Naive thymus-derived CD8-positive, alpha-beta T cell (primary cell): ENCODE results near the gene STARD7. TPM values are rescaled to one million over a fixed set of nuclear protein-coding genes. Genes with fewer than 3 reads are reported as not detected.
"Not testable (repeated sequence)": the region's sequence is repeated elsewhere in the genome, so short reads cannot be mapped to it uniquely, and the experiment has no call there.

ENCODE experiments used
- ATAC-seq, 2 donors: fragments of 150-1000 bp; cut with Tn5 transposase in 1 of 2; sonication (Bioruptor Pico), chemical (Tn5 transposase) in 1 of 2; 1 replicate in 1 of 2; 2 replicates in 1 of 2; pipeline ENCODE4 v1.10.0; 2021; ENCODE audit warnings: mild to moderate bottlenecking in 2 of 2, moderate library complexity in 2 of 2
- POLR2A ChIA-PET: fragments of 350-600 bp; sonication (Branson Sonifier 250); formaldehyde crosslinking; loops from one replicate; lab custom pipeline; 2021; ENCODE audit warnings: antibody characterized with exemption; lab: Charles Lee
- DNase-seq, 10 donors: peaks; one replicate each; pipeline versions ENCODE4 v3.0.0 to v3.0.0-alpha.2; 2020 to 2022
- H3K27ac Mint-ChIP-seq, 10 donors: one replicate each; pipeline ENCODE4 v1.8.0; 2020 to 2022; ENCODE audit warnings: mild to moderate bottlenecking in 10 of 10, mixed read lengths in 10 of 10, moderate library complexity in 4 of 10, inconsistent platforms in 1 of 10
- H3K27me3 Mint-ChIP-seq, 5 donors: one replicate each; pipeline ENCODE4 v1.8.0; 2021 to 2022; ENCODE audit warnings: mixed read lengths in 5 of 5
- H3K36me3 Mint-ChIP-seq, 3 donors: one replicate each; pipeline ENCODE4 v1.8.0; 2020 to 2022; ENCODE audit warnings: mixed read lengths in 3 of 3, mild to moderate bottlenecking in 2 of 3, inconsistent platforms in 1 of 3
- H3K4me1 Mint-ChIP-seq, 4 donors: one replicate each; pipeline ENCODE4 v1.8.0; 2021 to 2022; ENCODE audit warnings: mixed read lengths in 4 of 4
- H3K4me3 Mint-ChIP-seq, 10 donors: one replicate each; pipeline ENCODE4 v1.8.0; 2020 to 2022; ENCODE audit warnings: mild to moderate bottlenecking in 10 of 10, mixed read lengths in 10 of 10, moderate library complexity in 6 of 10, inconsistent platforms in 1 of 10
- H3K9me3 Mint-ChIP-seq, 9 donors: one replicate each; pipeline ENCODE4 v1.8.0; 2020 to 2022; ENCODE audit warnings: mixed read lengths in 9 of 9, mild to moderate bottlenecking in 3 of 9, inconsistent platforms in 1 of 9, moderate library complexity in 1 of 9
- polyA plus RNA-seq, 3 donors: library from polyadenylated mRNA; unstranded; fragments of 300-500 nt; fragmentation: Illumina TruSeq; gene quantifications; one replicate each; pipeline ENCODE4 v1.2.3, GENCODE V29; 2021
- total RNA-seq, 8 experiments: library from RNA in 2 of 8; stranded (reverse) in 2 of 8; gene quantifications; one replicate each; pipeline ENCODE4 v1.2.3 and lab custom pipeline; 2021 to 2026

STARD7 gene
- 10 to 100 TPM; 87.5 to 99.3 TPM for total RNA-seq
- 100 to 1,000 TPM; 114 to 143 (median 137) TPM for polyA plus RNA-seq
- total RNA-seq (lab: John Stamatoyannopoulos, UW), result 82.3 to 361 (median 146) reads per million in 6 experiments

GRCh38 chr2:96208143-96209010 lies at the start of gene STARD7:
STARD7 (minus strand) TSS chr2:96208827; CDS start chr2:96208434, 393 bp downstream.
- Mint-ChIP-seq H3K4me3 (peak within 1 kb of the TSS; percentile 90 to 99 (median 94)), H3K27ac (peak within 1 kb of the TSS; percentile 88 to 98 (median 94)), H3K36me3 (peaks cover 0 to 16% (median 1%) of the 10 kb centered on the region in 3 donors), H3K4me1 (peaks cover 22 to 62% (median 56%) of the 10 kb centered on the region in 4 donors), H3K27me3 (no peaks in the 10 kb centered on the region), H3K9me3 (no peaks in the 10 kb centered on the region)
- peak; percentile 89 to 97 (median 95) for DNase-seq
- POLR2A ChIA-PET, result interaction anchor here (0.6 to 2.7 kb wide), 36 partner anchors 8 to 329 kb away, joined by 3 to 32 read pairs (median 5); partner anchors contain the start of genes ASTL, CIAO1, DUSP2 and NCAPH
- peak; percentile 89 to 90 for ATAC-seq

GRCh38 chr2:96257744-96258143 lies 49.1 kb upstream of the STARD7 start:
- H3K9me3 Mint-ChIP-seq, DNase-seq, ATAC-seq, H3K27me3 Mint-ChIP-seq: not testable (repeated sequence)
- Mint-ChIP-seq H3K4me3 (peak overlapping the region in 7 of 10 donors; percentile 9 to 81 (median 33)), H3K4me1 (peaks cover 33 to 88% (median 77%) of the 10 kb centered on the region in 4 donors), H3K27ac (peak overlapping the region; percentile 88 to 98 (median 92)), H3K36me3 (peaks cover 0 to 46% (median 7%) of the 10 kb centered on the region in 3 donors)
- POLR2A ChIA-PET, result interaction anchor here (1.5 to 2.6 kb wide), 3 partner anchors 12 to 49 kb away, joined by 4 to 16 read pairs (median 12); partner anchors contain the start of gene STARD7

GRCh38 chr2:96256611-96257113 lies 48.0 kb upstream of the STARD7 start:
- POLR2A ChIA-PET, result interaction anchor here (0.7 to 2.6 kb wide), 13 partner anchors 8 to 128 kb away, joined by 3 to 16 read pairs (median 5); partner anchors contain the start of gene STARD7
- H3K4me1 Mint-ChIP-seq, result peaks cover 34 to 79% (median 73%) of the 10 kb centered on the region in 4 donors
- H3K27me3 Mint-ChIP-seq, result no peaks in the 10 kb centered on the region
- peaks cover 0 to 51% (median 10%) of the 10 kb centered on the region in 3 donors for H3K36me3 Mint-ChIP-seq
- DNase-seq (peak in 3 of 10 donors; percentile 51 to 60 (median 52)), ATAC-seq (peak; percentile 62 to 67)
- peak overlapping the region; percentile 88 to 98 (median 92) for H3K27ac Mint-ChIP-seq
- no peaks in the 10 kb centered on the region for H3K9me3 Mint-ChIP-seq
- H3K4me3 Mint-ChIP-seq, result peak overlapping the region; percentile 60 to 95 (median 80)

- Mint-ChIP-seq H3K4me1 (peaks cover 28 to 62% (median 60%) of the 10 kb centered on the region in 4 donors), H3K27me3 (no peaks in the 10 kb centered on the region), H3K4me3 (peak overlapping the region in 6 of 10 donors; percentile 5 to 81 (median 42)), H3K27ac (peak overlapping the region; percentile 11 to 96 (median 84)), H3K36me3 (peaks cover 0 to 54% (median 14%) of the 10 kb centered on the region in 3 donors), H3K9me3 (no peaks in the 10 kb centered on the region)
- ATAC-seq (no peak), DNase-seq (no peak)
- POLR2A ChIA-PET, result interaction anchor here (1.2 to 2.3 kb wide), 5 partner anchors 10 to 52 kb away, joined by 3 to 11 read pairs (median 5); partner anchors contain the start of gene STARD7
Observed at GRCh38 chr2:96254571-96254970, 45.9 kb upstream of the STARD7 start.

GRCh38 chr2:96253006-96253405 lies 44.4 kb upstream of the STARD7 start:
- H3K27me3 Mint-ChIP-seq, result no peaks in the 10 kb centered on the region
- POLR2A ChIA-PET, result interaction anchor here (0.6 to 2.3 kb wide), 3 partner anchors 11 to 44 kb away, joined by 3 to 11 read pairs (median 5); partner anchors contain the start of gene STARD7
- peaks cover 0 to 50% (median 10%) of the 10 kb centered on the region in 3 donors for H3K36me3 Mint-ChIP-seq
- no peak overlapping the region for H3K4me3 Mint-ChIP-seq
- ATAC-seq, result no peak
- peak overlapping the region in 2 of 10 donors; percentile 22 to 41 for H3K27ac Mint-ChIP-seq
- no peaks in the 10 kb centered on the region for H3K9me3 Mint-ChIP-seq
- H3K4me1 Mint-ChIP-seq, result peaks cover 25 to 49% (median 46%) of the 10 kb centered on the region in 4 donors
- no peak for DNase-seq

- no peak for DNase-seq
- POLR2A ChIA-PET, result interaction anchor here (0.6 to 2.3 kb wide), 2 partner anchors 12 to 44 kb away, joined by 3 to 11 read pairs; partner anchors contain the start of gene STARD7
- Mint-ChIP-seq H3K4me3 (no peak overlapping the region), H3K9me3 (no peaks in the 10 kb centered on the region), H3K27ac (peak overlapping the region in 5 of 10 donors; percentile 18 to 68 (median 47)), H3K27me3 (no peaks in the 10 kb centered on the region), H3K36me3 (peaks cover 0 to 52% (median 10%) of the 10 kb centered on the region in 3 donors), H3K4me1 (peaks cover 26 to 45% (median 43%) of the 10 kb centered on the region in 4 donors)
- ATAC-seq, result no peak
Observed at GRCh38 chr2:96252526-96252925, 43.9 kb upstream of the STARD7 start.

- Mint-ChIP-seq H3K27ac (peak overlapping the region in 8 of 10 donors; percentile 16 to 86 (median 52)), H3K4me3 (no peak overlapping the region), H3K27me3 (no peaks in the 10 kb centered on the region), H3K4me1 (peaks cover 26 to 42% (median 40%) of the 10 kb centered on the region in 4 donors), H3K36me3 (peaks cover 0 to 52% (median 10%) of the 10 kb centered on the region in 3 donors), H3K9me3 (no peaks in the 10 kb centered on the region)
- no peak for ATAC-seq
- POLR2A ChIA-PET, result no interaction called here
- no peak for DNase-seq
Observed at GRCh38 chr2:96251721-96252292, 43.2 kb upstream of the STARD7 start.

GRCh38 chr2:96250188-96250587 lies 41.6 kb upstream of the STARD7 start:
- no peak for DNase-seq
- peaks cover 0 to 46% (median 10%) of the 10 kb centered on the region in 3 donors for H3K36me3 Mint-ChIP-seq
- ATAC-seq, result no peak
- no peak overlapping the region for H3K4me3 Mint-ChIP-seq
- H3K4me1 Mint-ChIP-seq, result peaks cover 27 to 46% (median 41%) of the 10 kb centered on the region in 4 donors
- no peaks in the 10 kb centered on the region for H3K27me3 Mint-ChIP-seq
- peak overlapping the region in 9 of 10 donors; percentile 13 to 95 (median 62) for H3K27ac Mint-ChIP-seq
- POLR2A ChIA-PET, result no interaction called here
- no peaks in the 10 kb centered on the region for H3K9me3 Mint-ChIP-seq

GRCh38 chr2:96249654-96250053 lies 41.0 kb upstream of the STARD7 start:
- no peaks in the 10 kb centered on the region for H3K27me3 Mint-ChIP-seq
- H3K4me1 Mint-ChIP-seq, result peaks cover 24 to 40% (median 39%) of the 10 kb centered on the region in 4 donors

GRCh38 chr2:96248624-96249023 lies 40.0 kb upstream of the STARD7 start:
- DNase-seq, result no peak
- ATAC-seq, result no peak
- H3K9me3 Mint-ChIP-seq, result no peaks in the 10 kb centered on the region
- H3K4me1 Mint-ChIP-seq, result peaks cover 20 to 36% (median 33%) of the 10 kb centered on the region in 4 donors
- POLR2A ChIA-PET, result no interaction called here
- no peaks in the 10 kb centered on the region for H3K27me3 Mint-ChIP-seq
- H3K4me3 Mint-ChIP-seq, result no peak overlapping the region
- peak overlapping the region in 6 of 10 donors; percentile 26 to 95 (median 50) for H3K27ac Mint-ChIP-seq
- peaks cover 0 to 36% (median 10%) of the 10 kb centered on the region in 3 donors for H3K36me3 Mint-ChIP-seq

More at GRCh38 chr2:96249654-96250053, 41.0 kb upstream of the STARD7 start:
- DNase-seq, result no peak
- POLR2A ChIA-PET, result no interaction called here
- Mint-ChIP-seq H3K9me3 (no peaks in the 10 kb centered on the region), H3K27ac (peak overlapping the region in 9 of 10 donors; percentile 22 to 95 (median 72)), H3K4me3 (no peak overlapping the region), H3K36me3 (peaks cover 0 to 43% (median 10%) of the 10 kb centered on the region in 3 donors)
- ATAC-seq, result no peak

GRCh38 chr2:96247896-96248295 lies 39.3 kb upstream of the STARD7 start:
- DNase-seq (no peak), ATAC-seq (no peak)
- peaks cover 20 to 41% (median 37%) of the 10 kb centered on the region in 4 donors for H3K4me1 Mint-ChIP-seq
- POLR2A ChIA-PET, result no interaction called here
- H3K9me3 Mint-ChIP-seq, result no peaks in the 10 kb centered on the region
- H3K4me3 Mint-ChIP-seq, result no peak overlapping the region
- peak overlapping the region in 8 of 10 donors; percentile 21 to 95 (median 69) for H3K27ac Mint-ChIP-seq
- no peaks in the 10 kb centered on the region for H3K27me3 Mint-ChIP-seq
- H3K36me3 Mint-ChIP-seq, result peaks cover 0 to 29% (median 7%) of the 10 kb centered on the region in 3 donors
